Activated CD4-positive, alpha-beta T cell treated with anti-CD3 and anti-CD28 coated beads, Interleukin-2, amount 50 U/mL, for 1 hour (primary cell): Measurements from ENCODE around the gene EPHA7.

Experiments used
- DNase-seq: peaks from one replicate; pipeline ENCODE4 v3.0.0-alpha.2; 2020

The EPHA7 gene

DNA sequence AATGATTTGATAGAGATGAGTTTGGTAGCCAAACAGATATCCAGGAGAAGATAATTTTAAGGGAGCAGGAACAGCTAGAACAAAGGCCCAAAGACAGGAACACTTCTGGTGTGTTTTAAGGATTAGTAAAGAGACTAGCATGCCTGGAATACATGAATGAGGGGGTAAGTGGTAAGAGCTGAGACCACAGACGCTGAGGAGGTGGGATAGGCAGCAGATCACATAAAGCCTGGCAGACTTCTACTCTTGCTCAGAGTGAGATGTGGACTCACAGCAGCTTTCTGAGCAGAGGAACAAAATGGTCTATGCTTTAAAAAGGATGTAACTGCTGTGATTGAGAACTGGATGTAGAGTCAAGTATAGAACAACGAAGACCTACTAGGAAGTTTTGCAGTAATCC is 100.1 kb downstream of the EPHA7 start:
- DNase-seq, result no peak

DNA sequence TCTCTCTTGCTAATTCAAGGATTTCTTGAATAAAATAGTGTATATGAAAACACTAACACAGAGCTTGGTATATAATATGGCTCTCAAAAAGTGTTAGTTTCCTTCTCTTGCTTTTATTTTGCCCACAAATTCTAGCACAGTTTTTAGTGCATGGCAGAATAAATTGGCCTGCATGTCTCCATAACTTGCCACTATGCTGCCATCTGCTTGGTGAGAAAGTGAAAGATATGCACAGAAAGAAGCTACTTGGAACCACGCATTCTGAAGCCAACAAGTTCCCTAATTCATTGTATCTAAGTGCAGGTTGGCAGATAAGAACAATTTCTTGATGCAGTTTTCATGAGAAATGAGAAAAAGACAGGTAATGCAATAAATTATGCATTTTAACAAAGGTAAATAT is 101.2 kb downstream of the EPHA7 start:
- DNase-seq, result no peak

DNA sequence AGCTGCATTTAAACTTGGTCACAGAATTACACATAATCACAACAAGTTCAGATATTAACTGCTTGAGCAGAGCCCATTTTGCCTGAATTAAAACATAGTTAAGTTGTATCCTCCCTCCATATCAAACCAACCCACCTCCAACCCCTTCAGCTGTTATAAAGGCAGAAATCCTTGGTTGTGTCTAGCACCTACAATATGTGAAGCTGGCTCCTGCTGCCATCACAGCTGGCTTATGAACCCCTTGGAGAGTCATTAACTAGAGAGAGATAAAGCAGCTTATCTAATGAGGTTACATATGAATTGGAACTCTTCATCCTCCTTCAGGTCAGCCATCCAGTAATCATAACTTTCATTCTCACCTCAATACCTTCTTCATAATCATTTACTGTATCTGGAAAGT is 101.8 kb downstream of the EPHA7 start:
- DNase-seq, result no peak

DNA sequence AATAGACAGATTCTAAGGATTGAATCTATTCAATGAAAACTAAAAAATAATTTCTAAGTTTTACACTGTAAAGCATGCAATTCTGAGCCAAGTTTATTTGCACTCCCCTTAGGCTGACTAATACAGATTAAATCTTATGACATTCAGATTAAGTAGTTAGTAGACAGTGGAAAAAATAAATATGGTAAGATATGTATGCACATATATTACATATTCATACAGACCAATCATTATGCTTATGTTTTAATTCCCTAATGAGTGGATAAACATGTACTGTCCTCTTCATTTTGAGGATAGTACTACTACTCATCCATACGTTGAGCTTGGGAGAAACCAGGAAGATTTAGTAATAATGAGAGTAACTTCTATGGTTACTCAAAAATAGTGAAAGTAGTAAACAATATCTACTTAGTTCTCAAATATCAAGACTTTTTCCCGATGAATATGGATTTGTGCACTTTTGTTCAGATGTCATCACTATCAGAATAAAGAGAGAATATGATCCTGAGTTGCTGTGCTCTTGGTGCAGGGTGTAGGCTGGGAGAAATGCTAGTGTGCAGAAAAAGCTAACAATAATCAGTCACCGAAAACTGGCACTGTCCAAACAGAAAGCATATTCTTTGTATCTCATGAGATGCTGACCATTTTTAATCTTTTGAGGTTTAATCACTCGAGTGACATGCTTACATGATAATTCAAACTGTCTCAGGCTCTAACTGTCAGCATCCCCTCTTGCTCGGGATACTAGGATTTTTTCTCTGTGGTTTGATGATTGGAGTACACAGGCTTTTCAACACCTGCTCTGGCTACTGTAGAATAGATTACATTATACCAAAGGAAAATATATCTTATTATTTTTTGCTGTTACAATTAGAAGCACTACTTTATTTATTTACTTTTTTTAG is 111.6 kb downstream of the EPHA7 start:
- DNase-seq, result no peak

DNA sequence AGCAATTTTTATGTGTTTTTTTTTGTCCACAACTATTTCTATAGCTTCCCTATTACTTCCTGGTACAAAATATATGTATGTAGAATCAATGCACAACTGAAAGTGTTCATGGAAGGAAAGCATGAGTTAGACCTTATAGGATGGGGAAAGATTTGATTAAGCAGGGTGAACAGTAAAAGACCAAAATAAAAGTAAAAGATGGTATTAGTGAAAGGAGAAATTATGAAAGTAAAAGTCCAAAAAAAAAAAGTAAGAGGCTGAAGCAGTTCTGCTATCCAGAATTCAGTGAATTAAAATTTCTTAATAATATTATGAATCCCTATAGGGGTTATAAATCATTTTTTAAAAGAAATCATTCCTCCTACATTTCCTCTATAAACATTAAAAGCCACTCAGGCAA is 114.3 kb downstream of the EPHA7 start:
- DNase-seq, result no peak

DNA sequence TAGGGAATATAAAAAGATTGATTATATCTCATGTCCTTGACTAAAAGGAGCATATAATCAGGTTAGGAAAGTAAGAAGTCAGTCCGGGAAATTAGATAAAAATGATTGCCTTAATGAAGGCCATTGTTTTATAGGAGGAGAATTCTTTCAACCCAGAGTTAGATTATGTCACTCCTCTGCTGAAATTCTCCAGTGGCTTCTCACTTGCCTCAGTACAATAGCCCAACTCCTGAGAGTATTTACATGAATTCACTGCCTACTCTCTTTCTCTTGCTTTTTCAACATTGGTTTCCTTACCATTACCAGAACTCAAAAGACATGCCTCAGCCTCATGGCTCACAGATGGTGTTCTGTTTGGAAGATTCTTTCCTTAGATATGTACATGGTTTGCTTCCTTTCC is 114.9 kb downstream of the EPHA7 start:
- DNase-seq, result no peak

DNA sequence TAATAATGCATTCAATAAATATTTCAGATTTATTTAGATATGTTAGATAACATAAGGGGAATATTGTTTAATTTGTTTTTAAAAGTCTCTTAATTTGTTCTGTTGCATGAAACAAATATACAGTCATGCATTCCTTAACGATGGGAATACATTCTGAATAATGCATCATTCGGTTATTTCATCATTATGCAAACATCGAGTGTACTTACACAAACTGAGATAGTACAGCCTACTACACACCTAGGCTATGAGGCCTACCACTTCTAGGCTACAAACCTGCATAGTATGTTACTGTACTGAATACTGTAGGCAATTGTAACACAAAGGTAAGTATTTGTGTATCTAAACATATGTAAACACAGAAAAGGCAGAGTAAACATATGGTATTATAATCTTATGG is 118.7 kb downstream of the EPHA7 start:
- DNase-seq, result no peak

DNA sequence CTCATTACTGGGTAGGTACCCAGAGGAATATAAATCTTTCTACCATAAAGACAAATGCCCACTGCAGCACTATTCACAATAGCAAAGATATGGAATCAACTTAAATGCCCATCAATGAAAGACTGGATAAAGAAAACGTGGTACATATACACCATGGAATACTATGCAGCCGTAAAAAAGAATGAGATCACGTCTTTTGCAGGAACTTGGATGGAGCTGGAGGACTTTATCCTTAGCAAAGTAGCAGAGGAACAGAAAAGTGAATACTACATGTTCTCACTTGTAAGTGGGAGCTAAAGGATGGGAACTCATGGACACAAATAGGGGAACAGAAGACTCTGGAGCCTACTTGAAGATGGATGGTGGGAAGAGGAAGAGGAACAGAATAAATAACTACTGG is 119.7 kb downstream of the EPHA7 start:
- DNase-seq, result no peak

DNA sequence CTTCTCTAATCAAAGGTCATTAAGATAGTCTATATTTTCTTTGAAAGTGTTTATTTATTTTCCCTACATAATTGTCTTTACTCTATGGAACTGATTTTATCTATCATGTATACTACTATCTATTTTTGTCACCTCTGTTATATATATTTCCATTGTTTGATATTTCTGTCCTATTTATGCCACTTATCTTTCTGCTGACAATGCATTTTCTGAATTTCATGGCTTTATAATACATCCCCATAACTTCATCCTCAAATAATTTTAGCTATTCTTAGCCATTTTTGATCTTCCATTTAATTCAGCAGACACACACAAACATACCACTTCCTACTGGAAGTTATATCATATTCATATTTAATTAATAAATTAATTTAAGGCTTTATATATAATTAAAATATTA is 123.7 kb downstream of the EPHA7 start:
- DNase-seq, result no peak

DNA sequence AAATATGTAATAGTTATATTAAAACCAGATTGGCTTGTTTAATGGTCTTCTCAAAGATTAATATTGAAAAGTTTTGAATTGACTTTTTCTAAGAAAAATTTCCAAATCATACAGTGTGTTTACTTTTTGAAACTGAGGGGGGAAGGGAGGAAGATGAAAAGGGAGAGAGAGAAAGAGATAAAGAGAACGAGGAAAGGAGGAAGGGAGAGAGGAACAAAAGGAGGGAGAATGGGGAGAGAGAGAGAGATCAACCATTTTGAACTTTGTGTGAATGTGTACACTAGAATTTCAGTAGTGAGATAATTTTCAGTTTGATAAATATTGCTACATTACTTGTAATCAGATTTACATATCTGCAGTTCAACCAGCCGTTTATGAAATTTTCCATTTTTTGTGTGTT is 124.5 kb downstream of the EPHA7 start:
- DNase-seq, result no peak

DNA sequence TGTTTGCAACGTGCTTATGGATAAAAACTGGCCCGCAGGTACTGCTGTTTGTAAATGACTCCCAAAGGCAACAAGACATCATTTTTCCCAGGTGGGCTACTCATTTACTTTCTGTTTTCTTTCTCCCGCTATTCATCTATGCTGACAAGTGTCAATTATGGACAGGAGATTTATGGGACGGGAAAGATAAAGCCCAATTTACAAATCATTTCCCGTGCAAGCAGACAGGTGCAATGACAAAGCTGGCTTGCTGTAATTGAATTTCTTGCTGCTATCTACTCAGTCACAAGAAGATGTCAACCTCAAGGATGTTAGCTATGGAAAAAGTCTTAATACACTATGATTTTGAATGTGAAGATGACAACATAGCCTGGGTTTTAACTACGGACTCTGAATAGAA is 125.5 kb downstream of the EPHA7 start:
- no peak for DNase-seq

DNA sequence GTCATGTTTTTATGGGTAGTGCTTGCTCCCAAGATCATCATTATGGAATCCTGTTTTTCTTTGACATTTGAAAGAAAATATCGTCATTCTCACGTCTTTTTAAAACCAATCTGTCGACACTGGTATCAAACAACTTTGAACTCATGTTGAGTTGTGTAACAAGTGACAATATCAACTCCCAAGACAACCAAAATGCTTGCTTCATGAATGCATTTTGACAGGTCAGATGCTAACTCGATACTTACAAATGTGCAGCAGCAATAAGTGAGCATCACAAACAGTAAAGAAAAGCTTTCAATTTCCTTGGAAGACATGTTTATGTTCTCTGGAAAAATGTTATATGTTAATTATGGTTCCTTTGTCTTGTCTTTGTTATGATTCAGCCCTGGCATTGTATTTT is 125.9 kb downstream of the EPHA7 start:
- DNase-seq, result no peak

DNA sequence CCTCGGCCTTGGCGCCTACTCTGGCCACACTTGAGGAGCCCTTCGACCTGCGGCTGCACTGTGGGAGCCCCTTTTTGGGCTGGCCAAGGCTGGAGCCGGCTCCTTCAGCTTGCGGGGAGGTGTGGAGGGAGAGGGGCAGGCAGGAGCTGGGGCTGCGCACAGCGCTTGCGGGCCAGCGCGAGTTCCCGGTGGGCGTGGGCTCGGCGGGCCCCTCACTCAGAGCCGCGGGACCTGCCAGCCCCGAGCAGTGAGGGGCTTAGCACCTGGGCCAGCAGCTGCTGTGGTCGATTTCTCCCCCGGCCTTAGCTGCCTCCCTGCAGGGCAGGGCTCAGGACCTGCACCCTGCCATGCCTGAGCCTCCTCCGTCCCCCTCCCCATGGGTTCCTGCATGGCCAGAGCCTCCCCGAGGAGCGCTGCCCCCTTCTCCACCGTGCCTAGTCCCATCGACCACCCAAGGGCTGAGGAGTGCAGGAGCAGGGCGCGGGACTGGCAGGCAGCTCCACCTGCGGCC is 136.8 kb downstream of the EPHA7 start:
- DNase-seq, result no peak

DNA sequence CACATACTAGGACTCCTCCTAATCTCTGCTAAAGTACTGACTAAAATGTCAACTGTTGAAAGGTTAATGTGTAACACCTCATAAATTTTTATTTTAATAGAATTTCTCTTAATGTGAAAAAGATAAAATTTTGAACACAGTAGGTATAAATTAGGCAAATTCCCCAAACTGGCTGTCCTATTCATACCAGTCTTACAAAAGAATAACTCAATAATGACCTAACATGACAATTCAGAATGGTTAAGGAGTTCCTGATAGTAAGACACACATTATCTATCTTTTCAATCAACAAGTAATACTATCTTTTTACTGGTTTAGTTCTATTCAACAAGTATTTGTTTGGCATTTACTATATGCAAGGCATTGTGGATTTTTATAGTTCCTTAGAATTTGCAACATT is 141.1 kb downstream of the EPHA7 start:
- no peak for DNase-seq

DNA sequence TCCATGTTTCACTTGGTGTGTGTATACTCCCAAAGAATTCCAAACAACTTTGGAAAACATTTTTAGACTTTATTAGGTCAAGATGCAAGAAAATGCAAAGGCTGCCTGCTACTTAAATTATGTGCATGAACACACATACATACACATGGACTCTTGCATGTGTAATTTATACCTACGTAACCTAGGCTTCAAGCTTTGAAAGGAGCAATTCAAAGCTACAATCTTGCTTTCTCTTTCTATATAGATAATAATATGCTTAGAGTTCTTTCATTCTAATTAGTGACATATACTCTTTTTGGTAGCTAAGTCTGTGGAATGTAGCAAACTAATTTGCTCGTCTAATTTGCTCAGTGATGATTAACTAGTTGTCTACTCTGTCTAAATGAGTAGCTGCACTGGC is 146.5 kb downstream of the EPHA7 start:
- no peak for DNase-seq

DNA sequence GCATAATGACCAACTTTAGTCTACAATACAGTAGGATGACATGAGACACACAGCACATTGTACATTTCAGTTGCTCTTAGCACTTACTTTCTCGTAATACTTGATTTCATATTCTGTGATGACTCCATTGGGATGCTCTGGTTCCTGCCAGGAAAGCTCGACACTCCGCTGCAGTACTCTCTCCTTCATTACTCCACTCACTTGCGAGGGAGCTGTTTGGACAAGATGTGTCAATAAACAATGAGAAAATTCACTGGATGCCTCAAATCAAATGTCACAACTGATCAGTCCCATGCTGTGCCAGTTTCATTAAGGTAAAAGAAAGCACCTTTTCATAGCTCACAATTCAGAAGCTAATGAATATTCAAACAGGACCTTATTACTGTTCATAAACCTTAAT is 147.1 kb downstream of the EPHA7 start:
- DNase-seq, result no peak

DNA sequence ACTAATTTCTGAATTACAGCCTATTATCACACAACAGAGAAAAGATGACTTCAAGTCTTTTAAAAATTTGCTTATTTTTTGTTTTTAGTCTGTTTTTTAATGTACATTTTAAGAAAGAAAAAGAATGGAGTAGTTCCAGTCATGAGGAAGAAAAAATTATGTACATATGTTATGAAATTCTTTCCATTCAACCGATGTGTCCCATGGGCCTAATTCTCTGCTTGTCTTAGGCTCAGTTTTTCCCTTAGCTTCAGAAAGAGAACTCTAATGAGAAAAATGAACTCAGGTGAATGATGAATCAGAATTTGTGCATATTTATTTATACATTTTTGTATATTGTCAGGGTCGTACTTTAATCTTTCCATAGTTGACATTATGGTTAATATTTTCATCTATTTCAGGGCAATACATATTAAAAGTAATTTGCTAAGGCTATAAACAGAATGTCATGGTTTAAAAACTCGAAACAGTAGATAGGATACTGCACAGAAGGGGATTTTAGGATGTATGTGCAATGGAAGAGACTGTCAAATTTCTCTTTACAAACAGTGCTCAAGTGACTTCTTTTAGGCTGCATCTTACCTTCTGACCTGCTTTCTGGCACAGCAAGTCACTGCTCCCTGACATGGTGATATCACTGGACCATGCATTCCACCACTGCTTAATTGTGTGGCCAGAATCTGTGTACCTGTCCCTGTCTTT is 153.1 kb downstream of the EPHA7 start:
- no peak for DNase-seq

DNA sequence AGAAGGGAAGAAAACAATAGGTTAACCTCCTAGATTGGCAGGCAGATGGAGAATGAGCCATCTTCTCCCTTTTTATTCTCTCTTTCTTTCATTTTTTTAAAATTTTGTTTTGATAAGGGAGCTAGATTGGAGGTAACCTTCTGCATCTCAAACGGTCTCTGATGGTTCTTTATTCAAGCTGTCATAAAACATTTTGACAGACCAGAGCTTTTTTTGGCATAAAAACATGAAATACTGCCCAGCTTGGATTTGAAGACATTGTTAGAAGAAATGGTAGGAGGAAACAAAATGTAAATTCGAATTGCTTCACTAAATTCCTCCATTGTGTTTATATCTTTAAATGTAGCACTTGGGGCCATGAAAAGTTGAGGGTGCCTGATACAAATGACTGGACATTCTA is 158.5 kb downstream of the EPHA7 start:
- no peak for DNase-seq

DNA sequence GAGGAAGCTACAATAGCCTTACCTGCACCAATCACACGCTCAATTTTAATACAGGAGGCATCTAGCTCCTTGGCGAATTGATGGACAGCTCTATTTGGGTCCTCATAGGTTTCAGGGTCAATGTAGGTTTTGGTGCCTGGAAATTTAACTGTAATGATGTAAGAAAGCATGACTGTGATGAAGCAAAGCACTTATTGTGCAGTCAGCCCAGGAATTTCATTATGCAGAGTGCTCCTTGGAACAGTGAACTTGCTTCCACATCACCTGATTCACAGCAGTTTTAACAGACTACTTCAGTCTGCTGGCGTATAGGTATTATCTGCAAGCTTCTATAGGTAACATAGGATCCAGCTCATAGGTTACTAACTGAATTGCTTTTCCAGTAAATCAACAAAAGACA is 160.0 kb downstream of the EPHA7 start:
- DNase-seq, result no peak

DNA sequence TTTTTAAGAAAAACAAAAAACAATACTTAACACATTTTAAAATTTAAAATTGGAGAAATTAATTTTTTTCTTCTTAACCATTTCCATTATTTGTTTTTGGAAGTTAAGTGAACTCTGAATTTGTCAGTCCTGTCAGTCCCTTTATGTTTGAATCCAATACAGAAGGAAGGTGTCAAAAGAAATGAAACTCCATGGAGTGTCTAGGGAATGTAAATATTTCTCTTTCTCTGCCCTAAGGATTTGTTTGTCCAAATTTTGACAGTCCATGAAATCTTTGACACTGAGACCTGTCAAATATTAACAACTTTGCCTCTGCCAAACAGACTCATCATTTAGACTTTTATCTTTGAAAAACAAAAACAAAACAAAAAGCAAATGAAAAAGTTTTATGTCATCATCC is 166.4 kb downstream of the EPHA7 start:
- no peak for DNase-seq

DNA sequence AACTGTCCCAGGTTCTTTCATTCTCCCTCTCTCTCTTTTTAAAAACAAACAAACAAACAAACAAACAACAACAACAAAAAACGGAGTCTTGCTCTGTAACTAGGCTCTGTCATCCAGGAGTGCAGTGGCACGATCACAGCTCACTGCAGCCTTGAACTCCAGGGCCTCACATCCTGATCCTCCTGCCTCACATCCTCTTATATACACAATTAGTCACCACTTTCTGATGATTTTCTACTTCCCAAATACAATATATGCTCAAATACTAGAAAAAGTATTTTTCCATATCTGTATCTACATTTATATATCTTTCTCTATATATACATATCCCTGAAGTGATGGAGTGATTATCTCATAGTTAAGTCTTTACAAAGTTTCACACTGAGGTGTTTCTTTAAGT is 170.7 kb downstream of the EPHA7 start:
- DNase-seq, result no peak

DNA sequence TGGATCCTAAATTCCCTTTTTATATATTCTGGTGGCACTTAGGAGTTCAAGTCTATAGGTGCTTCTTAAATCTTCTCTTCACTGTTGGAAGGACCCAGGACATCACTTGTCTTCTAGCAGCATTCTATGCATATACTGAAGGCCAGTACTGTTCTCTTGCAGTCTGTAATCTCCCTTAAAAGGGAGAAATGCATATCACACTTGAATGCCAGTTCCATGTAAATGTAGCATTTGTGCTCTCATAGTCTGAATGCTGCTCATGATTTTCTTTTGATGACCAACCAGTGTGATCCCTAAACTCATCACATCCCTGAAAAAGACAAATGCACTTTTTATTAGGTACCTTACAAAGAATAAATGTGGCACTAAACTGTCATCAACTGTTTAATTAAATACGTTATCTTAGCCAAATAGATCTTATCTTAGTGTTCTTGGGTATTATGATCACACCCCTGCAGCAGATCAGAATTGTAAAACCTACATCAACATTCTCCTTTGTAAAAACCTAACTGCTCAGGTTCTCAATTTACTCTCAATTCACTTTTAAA is 176.1 kb downstream of the EPHA7 start:
- no peak for DNase-seq

DNA sequence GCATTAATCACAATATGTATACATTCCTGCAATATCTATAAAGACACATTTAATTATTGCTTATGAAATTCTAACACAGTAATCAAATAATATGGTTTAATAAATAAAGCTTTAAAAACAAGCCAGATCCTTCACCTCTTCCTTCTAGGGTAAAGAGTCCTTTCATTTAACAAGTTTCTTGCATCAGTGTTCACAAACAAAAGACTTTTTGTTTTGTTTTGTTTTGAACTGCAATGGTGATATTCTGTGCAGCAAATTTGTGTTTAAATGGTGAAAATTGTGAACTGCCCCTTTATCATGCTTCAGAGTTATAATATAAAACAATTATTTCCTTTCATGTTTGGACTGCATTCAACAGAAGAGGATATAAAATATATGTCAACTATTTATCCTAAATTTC is 177.3 kb downstream of the EPHA7 start:
- no peak for DNase-seq

DNA sequence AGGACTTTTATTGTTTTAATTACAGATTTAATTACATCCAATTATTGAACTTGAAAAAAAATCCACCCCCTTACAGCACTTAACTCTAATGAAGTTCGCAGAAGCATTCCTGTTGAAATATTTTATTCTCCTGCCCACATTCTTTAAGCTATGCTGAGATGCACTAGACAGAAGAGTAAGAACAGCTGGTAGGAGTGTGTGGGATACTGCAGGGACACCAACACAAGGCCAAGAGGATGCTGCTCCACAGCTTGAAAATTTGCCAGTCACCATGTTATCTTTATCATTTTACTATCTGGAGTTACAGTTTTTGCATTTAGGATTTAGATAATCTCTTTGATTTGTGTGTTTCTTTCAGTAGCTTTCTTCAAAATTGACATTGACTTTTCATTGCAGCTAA is 180.7 kb downstream of the EPHA7 start:
- DNase-seq, result no peak
